Head of caudate nucleus (tissue), 42 donors: ENCODE measurements around the gene FBXL4.

ENCODE experiments used
- DNase-seq, 42 donors: peaks; one replicate each; pipeline versions ENCODE4 v3.0.0 to v3.0.0-alpha.2; 2020 to 2021; ENCODE audit warnings: mixed read lengths in 7 of 42
- intact Hi-C: fragments of 100-400 bp; cut with DNase I; formaldehyde crosslinking; loops from one replicate; pipeline ENCODE4 v1.15.0; 2022

The FBXL4 gene

DNA sequence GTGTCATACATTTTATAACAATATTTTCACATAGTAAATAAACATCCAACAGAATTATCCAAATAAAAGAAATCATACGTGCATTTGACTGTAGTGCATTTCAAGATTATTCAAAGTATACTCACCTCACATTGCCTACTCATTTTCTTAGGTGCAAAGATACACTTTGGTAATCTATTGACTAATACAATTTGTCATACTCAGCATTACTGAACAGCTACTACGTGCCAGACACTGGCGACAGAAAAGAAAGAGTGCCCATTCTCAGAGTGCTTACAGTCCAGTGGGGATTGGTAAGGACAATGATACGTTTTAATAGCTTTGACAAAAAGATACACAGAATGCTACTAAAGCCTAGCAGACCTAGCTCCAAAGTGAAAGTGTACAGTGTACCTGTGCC is 42.0 kb downstream of the FBXL4 start:
- DNase-seq = no peak
- intact Hi-C loops = no loop called here

DNA sequence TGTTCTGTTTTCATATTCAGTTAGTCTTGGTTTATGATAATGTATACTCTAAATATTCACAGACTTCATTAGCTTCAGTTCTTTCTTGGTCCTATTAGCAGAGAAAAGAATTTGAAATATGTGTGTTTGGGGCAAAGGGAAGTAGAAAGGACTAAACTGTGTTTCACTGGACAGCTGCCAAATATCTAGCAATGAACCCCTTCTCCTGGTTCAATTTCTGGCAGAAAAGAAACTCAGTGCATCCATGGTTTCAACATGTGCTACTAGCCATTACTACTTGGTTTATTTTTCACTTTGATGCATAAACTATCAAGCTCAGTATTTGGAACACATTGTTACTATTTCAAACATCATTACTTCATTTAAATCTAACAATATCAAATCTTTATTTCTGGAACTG is 43.6 kb downstream of the FBXL4 start:
- no peak for DNase-seq
- intact Hi-C loops = no loop called here

DNA sequence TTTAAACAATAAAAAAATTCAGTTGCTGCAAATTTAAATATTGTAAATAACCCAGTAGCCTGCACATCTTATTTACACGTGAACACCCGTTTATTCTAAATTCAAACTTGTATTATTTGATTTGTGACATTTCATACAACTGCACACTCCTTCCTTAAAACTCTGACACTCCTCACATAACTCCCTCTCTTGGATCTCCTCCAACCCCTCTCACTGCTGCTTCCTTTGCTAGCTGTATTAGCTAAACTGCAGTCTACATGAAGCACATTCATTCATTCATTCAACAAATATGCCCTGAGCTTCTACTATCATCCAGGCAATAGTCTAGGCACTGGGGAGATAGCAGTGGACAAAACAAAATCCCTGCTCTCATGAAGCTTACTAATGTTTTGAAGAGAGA is 47.0 kb downstream of the FBXL4 start:
- intact Hi-C loops = no loop called here
- DNase-seq = no peak

DNA sequence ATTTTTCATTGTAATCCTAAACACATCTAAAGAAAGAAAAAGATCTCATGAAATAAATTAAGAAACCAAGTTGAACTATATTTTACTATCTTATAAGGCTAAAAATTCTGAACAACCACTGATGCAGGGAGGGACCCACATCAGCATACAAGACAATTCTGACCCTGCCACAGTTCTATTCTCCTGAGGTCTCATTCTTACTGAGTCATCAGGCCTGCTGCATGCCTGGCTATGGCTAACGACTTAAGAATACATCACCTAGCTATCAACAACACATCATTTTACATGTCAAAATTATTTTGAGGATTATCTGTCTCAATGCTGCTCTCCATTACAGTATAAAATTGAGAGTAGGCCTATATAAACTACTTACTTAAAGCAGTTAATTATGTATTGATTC is 52.9 kb downstream of the FBXL4 start:
- intact Hi-C loops = no loop called here
- no peak for DNase-seq

DNA sequence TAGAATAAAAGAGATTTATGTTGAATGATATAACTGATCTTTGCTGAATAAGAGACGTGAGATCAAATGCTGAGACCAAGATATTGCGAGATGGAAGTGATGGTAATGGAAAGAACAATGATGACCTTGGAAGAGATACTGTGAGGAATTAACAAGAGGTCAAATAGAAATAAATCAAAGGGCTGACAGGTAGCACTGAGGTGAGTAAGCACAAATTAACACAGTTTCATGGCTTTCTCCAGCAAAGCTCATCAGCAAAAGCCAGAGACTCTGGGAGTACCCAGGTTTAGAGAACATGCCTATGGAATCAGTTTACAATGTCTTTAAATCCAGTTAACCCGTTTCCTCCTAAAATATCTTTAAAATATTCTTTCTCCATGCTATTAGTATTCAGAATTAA is 60.1 kb downstream of the FBXL4 start:
- intact Hi-C loops = no loop called here
- DNase-seq = no peak

DNA sequence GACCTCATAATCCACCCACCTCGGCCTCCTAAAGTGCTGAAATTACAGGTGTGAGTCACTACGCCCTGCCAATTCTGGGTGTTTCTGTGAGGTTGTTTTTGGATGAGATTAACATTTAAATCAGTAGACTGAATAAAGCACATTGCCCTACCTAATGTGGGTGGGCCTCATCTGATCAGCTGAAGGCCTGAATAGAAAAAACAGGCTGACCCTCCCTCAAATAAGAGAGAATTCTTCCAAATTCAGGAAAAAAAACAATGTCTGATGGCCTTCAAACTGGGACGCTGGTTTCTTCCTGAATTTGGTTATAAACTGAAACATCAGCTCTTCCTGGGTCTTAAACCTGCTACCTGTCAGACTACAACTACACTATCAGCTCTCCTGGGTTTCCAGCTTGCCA is 62.4 kb downstream of the FBXL4 start:
- DNase-seq = no peak
- intact Hi-C loops = no loop called here

DNA sequence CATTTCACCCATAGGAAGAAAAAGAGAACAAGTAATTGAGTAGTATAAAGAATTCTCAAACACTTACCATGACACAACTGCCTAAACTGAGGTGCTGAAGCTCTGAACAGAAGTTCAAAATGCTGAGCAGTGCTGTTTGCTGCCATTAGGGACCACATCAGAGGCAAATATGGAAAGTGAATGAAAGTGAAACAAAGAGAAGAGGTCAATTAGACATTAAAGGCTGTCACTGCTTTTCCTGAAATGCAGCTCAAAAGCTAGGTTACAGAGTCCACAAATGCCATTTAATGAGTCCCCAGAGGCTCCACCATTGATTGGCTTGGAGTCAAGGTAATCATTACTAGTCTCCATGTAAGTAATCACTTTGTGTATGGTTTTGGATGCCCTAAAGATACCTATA is 67.3 kb downstream of the FBXL4 start:
- no peak for DNase-seq
- intact Hi-C loops = no loop called here

DNA sequence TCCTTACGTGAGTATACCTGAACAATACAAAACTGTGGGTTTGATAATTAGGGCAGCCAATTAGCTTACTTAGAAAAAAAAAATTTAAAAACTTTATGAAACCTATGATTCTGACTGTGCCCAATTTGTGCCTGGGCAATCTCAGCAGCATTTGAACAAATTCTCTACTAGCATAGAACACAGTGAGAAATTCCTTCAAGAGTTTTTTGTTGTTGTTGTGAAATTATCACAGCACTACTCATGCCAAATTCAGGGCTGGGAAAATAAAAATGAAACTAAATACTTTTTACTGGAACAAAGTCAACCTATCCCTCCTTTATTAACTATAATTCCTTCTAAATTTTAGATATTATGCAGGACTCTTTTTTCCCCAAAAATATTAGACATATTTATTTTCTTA is 70.5 kb downstream of the FBXL4 start:
- DNase-seq = no peak
- intact Hi-C loops = no loop called here

DNA sequence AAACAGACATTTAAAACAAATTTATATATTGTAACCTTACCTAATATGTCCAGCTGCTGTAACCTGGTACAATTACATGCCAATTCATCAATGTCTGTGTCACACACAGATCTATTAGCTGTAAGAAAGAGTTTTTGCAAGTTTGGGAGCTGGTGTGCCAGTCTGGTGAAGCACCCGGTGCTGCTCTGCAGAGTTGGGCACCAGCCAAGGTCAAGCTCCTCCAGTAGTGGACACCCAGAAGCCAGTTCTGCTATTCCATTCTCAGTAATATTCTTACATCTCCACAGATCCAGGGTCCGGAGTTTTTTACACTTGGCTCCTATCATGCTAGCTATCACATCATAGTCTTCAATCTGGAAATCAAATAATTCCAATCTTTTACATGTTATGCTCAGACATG is 72.4 kb downstream of the FBXL4 start:
- peak in 40 of 42 donors; percentile 4 to 76 (median 32) for DNase-seq
- intact Hi-C loops = no loop called here

DNA sequence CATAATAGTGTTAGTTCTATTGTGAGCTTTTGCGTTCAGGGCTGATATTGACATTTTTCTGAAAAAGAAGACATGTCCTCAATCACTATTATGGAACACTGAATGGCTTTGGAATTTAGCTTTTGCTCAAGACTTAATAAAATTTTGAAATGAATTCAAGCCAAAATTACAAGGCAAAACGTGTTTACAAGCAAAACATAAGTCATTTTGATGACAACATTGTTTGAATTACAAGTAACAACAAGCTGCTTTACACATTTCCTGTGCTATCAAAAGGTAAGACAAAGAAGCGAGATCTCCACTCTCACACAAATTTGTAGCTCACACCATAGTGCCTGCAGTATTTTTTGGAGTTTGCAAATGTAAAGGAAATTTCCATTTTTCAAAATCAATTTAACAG is 75.9 kb downstream of the FBXL4 start:
- intact Hi-C loops = no loop called here
- no peak for DNase-seq

DNA sequence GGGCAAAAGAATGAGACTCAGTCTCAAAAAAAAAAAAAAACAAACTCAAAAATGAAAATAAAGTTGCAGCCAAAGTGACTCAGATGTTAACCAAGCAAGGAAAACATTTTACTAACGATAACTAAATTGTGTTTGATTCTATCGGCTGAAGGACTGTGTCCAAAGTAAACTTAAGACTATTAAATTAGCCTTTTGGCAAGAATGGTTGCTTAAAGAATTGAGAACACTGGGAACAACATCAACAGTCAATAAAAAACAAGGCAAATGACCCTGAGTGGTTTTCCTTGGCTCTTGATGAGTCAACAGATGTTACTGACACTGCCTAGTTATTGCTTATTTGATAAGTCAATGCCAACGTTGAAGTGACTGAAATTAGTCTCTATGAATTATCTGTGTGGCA is 76.7 kb downstream of the FBXL4 start:
- intact Hi-C loops = no loop called here
- no peak for DNase-seq

DNA sequence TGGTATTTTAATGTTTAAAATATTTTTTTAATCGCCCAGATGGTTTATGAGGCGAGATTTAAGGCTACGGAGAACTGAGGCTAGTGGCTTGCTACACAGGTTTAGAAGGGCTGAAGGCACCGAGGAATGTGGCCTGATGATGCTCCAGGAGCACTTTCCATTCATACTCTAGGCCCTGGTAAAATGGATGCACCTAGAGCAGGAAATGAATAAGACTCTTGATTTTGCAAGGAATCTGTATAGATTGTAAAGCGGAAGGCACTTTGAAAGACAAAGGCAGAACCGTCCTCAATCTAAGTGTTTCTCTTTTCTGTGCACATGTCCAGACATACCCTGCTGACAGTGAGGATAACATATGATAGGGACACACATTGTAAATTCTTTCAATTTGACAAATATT is 83.2 kb downstream of the FBXL4 start:
- DNase-seq = no peak
- intact Hi-C loops = no loop called here

DNA sequence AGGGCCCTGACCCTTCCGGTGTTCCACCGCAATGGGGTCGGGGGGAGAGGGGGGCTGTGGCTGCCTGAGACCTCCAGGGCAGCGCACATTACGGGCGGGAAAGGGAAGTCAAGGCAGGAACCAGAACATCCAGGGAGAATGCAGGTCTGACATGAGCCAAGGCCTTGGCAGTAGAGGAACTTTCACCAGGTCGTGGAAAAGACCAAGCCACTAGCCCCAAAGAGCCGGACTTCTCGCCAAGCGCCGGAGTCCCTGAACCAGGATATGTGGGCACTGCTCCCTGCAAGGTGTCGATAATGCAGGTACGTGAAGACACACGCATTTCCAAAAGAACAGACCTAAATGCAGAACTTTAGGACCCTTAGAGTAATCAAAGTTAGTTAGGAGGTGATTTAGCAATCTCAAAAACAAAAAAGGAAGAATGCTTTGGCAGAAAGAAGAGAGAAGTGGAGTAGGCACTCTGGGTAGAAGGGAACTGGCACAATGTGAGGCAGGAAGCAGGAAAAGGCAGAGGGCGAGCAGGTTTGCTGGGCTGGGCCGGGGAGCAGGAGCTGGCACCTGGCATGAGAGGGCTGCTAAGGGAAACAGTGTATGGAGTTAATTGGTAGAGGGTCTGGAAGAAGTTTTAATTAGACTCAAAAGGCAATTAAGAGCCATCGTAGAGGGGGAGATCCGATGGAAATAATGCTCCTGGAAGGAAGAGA is 99.1 kb downstream of the FBXL4 start:
- DNase-seq = no peak
- intact Hi-C loops = loop anchor here (10.0 kb wide), 3 partner anchors 794 to 1784 kb away; no protein-coding TSS in a partner anchor

DNA sequence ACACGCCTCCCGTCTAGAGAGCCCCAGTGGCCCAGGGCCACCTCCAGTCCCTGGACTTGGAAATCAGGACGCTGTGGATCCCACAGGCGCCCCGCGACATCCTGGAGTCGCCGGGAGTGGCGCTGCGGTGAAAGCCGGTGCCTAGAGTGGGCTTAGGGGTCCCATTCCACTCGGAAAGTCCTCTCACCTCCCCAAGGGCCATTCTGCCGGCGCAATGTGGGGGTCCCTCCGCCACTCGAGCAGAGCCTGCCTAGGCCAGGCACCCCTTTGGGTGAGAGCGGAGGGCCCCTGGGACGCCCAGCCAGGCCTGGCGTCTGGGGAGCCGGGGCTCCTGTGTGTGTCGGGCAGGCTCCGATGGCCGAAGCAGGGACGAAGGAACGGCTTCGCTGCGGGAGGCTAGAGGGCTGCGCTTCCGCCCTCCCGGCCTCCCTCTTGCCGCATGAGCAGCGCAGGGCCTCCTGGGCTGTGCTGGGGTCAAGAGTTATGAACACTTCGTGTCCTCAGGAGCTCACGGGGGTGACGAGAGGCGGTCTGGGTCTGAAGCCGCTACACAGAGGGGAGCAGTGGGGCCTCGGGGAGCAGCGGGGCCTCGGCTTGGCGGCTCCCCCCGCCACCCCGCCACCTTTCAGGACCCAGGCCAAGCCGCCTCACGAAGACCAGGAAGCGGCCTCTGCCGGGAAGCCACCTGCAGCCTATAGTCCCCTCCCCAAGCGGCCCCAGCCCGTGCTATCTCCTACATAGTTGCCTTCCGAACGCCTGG is 99.8 kb downstream of the FBXL4 start:
- peak in 3 of 42 donors; percentile 14 to 24 (median 17) for DNase-seq
- intact Hi-C loops = loop anchor here (10.0 kb wide), 3 partner anchors 793 to 1783 kb away; no protein-coding TSS in a partner anchor

DNA sequence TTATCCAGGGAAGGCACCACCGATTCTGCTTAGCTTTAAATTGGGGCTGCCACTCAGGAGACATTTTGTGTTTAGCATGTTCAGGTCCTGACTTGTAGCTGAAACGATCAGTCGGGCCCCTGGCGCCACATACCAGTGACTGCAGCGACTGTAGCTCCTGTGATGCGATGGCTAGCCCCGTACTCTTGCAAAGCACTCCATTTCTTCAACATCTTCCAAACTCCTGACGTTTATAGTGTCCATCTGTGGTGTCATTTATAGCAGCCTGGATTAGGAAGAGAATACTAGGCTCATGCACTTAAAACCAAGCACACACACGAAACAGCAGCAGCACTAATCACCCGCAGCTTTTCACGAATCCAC is 100.3 kb downstream of the FBXL4 start:
- intact Hi-C loops = loop anchor here (10.0 kb wide), 3 partner anchors 793 to 1783 kb away; no protein-coding TSS in a partner anchor
- DNase-seq = no peak

DNA sequence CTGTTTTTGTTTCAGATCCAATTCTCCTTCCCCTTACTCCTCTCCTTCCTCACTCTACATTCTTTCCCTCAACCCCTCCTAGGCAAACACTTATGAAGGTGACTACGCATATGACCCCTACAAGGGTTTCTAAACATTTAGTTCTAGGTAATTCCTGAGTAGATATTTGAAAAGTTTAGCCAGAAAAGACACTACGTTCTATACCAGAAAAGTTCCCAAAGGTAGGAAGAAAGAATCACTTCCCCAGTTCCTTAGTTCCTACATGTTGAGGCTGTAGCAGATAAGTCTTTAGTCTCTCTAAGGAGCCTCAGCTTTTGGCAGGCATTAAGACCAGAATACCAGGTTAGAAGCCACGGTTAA is 101.7 kb downstream of the FBXL4 start:
- intact Hi-C loops = loop anchor here (10.0 kb wide), 3 partner anchors 791 to 1781 kb away; no protein-coding TSS in a partner anchor
- DNase-seq = no peak

DNA sequence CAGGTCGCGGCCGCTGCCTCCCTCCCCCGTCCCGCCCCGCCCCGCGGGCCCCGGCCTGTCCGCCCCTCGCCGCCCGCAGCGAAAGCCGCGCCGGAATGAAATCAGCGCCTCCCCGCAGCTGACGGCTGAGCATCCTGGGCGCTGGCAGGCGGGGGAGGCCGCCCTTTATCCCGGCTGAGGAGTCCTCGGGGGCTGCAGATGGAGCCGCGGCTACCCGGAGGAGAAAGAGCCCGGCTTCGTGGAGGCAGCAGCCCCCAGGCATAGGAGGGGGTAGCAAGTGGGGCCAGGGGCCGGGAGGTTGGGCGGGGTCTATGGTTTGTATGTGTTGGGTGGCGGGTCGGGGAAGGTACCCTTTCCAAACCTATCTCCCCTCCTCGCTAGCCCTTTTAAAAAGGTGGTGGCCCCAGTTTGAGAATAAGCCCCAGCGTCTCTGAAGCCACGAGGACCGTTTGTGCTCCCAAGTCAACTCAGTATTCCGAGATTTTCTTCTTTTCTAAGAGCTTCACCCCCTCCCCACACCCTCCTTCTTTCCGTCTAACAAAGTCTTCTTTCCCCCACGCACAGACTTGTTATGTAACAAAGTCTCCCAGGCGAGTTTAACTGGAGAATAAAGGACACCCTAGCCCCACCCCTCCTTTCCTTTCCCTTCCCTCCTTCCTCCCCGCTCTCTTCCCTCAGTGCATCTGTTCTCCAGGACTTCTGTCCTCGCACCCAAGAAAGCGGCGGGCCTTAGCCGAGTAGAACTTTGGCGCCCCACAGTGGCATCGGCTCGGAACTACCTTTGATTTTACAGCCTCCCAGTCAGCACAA is 102.3 kb downstream of the FBXL4 start:
- intact Hi-C loops = loop anchor here (10.0 kb wide), 3 partner anchors 791 to 1781 kb away; no protein-coding TSS in a partner anchor
- DNase-seq = peak; percentile 88 to 97 (median 94)

DNA sequence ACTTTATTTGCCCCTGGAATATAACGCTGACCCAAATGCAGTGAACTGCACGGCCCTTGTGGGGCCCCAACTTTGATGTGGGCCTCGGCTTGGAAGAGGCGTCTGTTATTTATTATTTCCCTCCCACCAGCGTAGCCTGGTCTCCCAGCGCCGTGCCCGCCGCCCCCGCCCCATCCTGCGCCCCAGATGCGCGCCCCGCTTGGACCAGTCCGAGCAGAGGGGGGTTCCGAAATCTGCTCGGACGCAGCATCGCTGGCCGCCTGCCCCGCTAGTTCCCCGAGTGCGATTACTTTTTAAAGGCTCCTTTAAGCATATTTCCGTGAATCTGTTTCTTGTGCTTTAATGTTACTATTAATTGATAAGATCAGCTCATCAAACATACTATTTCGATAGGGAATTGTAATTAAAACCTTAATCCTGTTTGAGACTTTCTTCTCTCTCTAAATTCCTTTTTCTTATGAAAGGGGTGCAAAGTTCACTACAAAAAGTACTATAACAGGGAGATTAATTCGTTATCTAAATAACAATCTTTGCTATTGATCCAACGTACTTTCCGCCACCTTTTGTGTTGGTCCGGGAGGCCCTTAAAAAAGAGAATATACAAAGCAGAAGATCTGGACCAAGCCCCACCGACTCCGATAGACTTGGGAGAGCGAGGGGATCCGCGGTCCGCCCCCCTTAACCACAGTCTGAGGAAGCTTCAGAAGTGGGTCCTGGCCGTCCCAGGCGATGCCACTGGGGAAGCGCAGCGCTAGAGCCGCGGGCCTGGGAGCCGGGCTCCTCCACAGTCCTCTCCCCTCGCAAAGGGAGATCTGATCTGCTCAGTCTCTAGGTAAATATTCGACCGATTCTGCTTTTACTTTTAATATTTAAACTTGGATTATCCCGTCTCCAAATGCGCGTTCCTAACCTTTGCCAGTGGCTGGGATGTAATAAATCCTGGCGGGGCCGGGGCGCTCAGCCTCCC is 103.2 kb downstream of the FBXL4 start:
- peak in 30 of 42 donors; percentile 36 to 76 (median 52) for DNase-seq
- intact Hi-C loops = loop anchor here (5.0 to 10.0 kb wide), 4 partner anchors 790 to 1780 kb away; no protein-coding TSS in a partner anchor
